HCT116 (cell line): Measurements from ENCODE around the gene MPEG1. TPM values are rescaled to one million over a fixed set of nuclear protein-coding genes. Genes with fewer than 3 reads are reported as not detected.

ENCODE experiments used
- ATAC-seq: fragments of 200-7000 bp; cut with Tn5 transposase; 2 replicates; pipeline ENCODE4 v1.9.1; 2020; ENCODE audit warnings: mild to moderate bottlenecking, moderate library complexity
- BruUV-seq: library from RNA; stranded (reverse); fragments of 400-500 nt; replicated peaks from 2 replicates; lab custom pipeline; 2021; lab: Mats Ljungman, UMichigan
- CTCF ChIA-PET: fragments of 300-600 bp; sonication (Branson Sonifier 250); formaldehyde crosslinking; loops from one replicate; lab custom pipeline; 2021; ENCODE audit warnings: antibody characterized with exemption; lab: Charles Lee
- POLR2A ChIA-PET: fragments of 300-600, 350-600 bp; sonication (Branson Sonifier 250); formaldehyde crosslinking; loops from one replicate; lab custom pipeline; 2021; ENCODE audit warnings: antibody characterized with exemption; lab: Charles Lee
- RAD21 ChIA-PET, 2 experiments: fragments of 300-600 bp; sonication (Branson Sonifier 250); formaldehyde crosslinking; loops; one replicate each; lab custom pipeline; 2023; ENCODE audit warnings: low total read pairs in 2 of 2; ENCODE audit not compliant: uncharacterized antibody in 2 of 2, unreplicated experiment in 2 of 2, low non-redundant PET in 1 of 2; lab: Charles Lee
- DNase-seq: peaks from one replicate; pipeline ENCODE4 v3.0.0-alpha.2; 2010; ENCODE audit warnings: low read depth, low spot score
- H2AFZ ChIP-seq: fragments of 200-600 bp; shearing (Covaris generic), sonication (generic); 2 replicates; pipeline ENCODE4 v1.6.1; 2017; ENCODE audit warnings: low read depth, mixed run types, mixed read lengths, antibody characterized with exemption, low read length; ENCODE audit not compliant: poor library complexity, severe bottlenecking
- H3K27ac ChIP-seq: 2 replicates; pipeline ENCODE4 v1.5.1; 2012; ENCODE audit warnings: low read depth, low read length
- H3K27me3 ChIP-seq: fragments of 200-600 bp; sonication (generic); 2 replicates; pipeline ENCODE4 v1.6.1; 2016; ENCODE audit warnings: mixed run types, low read length, mixed read lengths; ENCODE audit not compliant: insufficient read depth
- H3K36me3 ChIP-seq, 2 experiments: fragments of 200-500 bp in 1 of 2; fragments of 200-600 bp in 1 of 2; sonication (Bioruptor generic) in 1 of 2; sonication (generic) in 1 of 2; 2 replicates each; pipeline versions ENCODE4 v1.5.1 to v1.6.1; 2014 to 2016; ENCODE audit warnings: low read length in 2 of 2, inconsistent platforms in 1 of 2, mixed read lengths in 1 of 2, mixed run types in 1 of 2; ENCODE audit not compliant: insufficient read depth in 2 of 2, control insufficient read depth in 1 of 2
- H3K4me1 ChIP-seq, 2 experiments: fragments of 200-600 bp in 1 of 2; sonication (generic) in 1 of 2; 2 replicates each; pipeline versions ENCODE4 v1.5.1 to v1.6.1; 2012 to 2017; ENCODE audit warnings: low read length in 2 of 2, inconsistent platforms in 1 of 2, mild to moderate bottlenecking in 1 of 2, mixed read lengths in 1 of 2, mixed run types in 1 of 2, moderate library complexity in 1 of 2; ENCODE audit not compliant: insufficient read depth in 2 of 2, control insufficient read depth in 1 of 2
- H3K4me2 ChIP-seq: fragments of 200-600 bp; sonication (generic); 2 replicates; pipeline ENCODE4 v1.6.1; 2017; ENCODE audit warnings: mixed run types, low read length, mixed read lengths
- H3K4me3 ChIP-seq, 2 experiments: fragments of 200-600 bp in 1 of 2; sonication (generic) in 1 of 2; replicated peaks in 1 of 2; 2 replicates each; pipeline ENCODE4 v1.5.1; 2011 to 2016; ENCODE audit warnings: low read length in 2 of 2, control low read depth in 1 of 2, low read depth in 1 of 2, mild to moderate bottlenecking in 1 of 2, mixed read lengths in 1 of 2, mixed run types in 1 of 2
- H3K79me2 ChIP-seq: fragments of 200-600 bp; sonication (generic); 2 replicates; pipeline ENCODE4 v1.6.1; 2017; ENCODE audit warnings: mild to moderate bottlenecking, mixed run types, low read length, moderate library complexity, mixed read lengths; ENCODE audit not compliant: insufficient read depth
- H3K9ac ChIP-seq: fragments of 200-600 bp; sonication (generic); 2 replicates; pipeline ENCODE4 v1.6.1; 2016; ENCODE audit warnings: low read length, mixed read lengths
- H3K9me2 ChIP-seq: fragments of 200-600 bp; sonication (generic), shearing (Covaris generic); 2 replicates; pipeline ENCODE4 v1.6.1; 2017; ENCODE audit warnings: mixed run types, mild to moderate bottlenecking, moderate library complexity; ENCODE audit not compliant: insufficient read depth
- H3K9me3 ChIP-seq, 2 experiments: fragments of 200-500 bp in 1 of 2; fragments of 200-600 bp in 1 of 2; sonication (Bioruptor generic) in 1 of 2; sonication (generic) in 1 of 2; 2 replicates each; pipeline ENCODE4 v1.6.1; 2014 to 2017; ENCODE audit warnings: low read length in 2 of 2, mixed read lengths in 2 of 2, inconsistent platforms in 1 of 2, low read depth in 1 of 2, mild to moderate bottlenecking in 1 of 2, mixed run types in 1 of 2, moderate library complexity in 1 of 2; ENCODE audit not compliant: control insufficient read depth in 1 of 2, insufficient read depth in 1 of 2
- H4K20me1 ChIP-seq: fragments of 200-600 bp; sonication (generic), shearing (Covaris generic); 2 replicates; pipeline ENCODE4 v1.6.1; 2017; ENCODE audit warnings: mixed run types, mild to moderate bottlenecking, moderate library complexity; ENCODE audit not compliant: insufficient read depth
- CBX3 ChIP-seq: IDR thresholded peaks from 2 replicates; pipeline ENCODE4 v1.6.1; 2012; ENCODE audit warnings: low read depth
- CEBPB ChIP-seq: IDR thresholded peaks from 2 replicates; pipeline ENCODE4 v1.6.1; 2012; ENCODE audit warnings: low read depth
- CTCF ChIP-seq, 3 experiments: fragments of 200-600 bp in 1 of 3; sonication (generic) in 1 of 3; IDR thresholded peaks in 2 of 3; conservative IDR thresholded peaks in 1 of 3; 2 replicates each; pipeline ENCODE4 v1.5.1; 2012 to 2017; ENCODE audit warnings: low read depth in 2 of 3, low read length in 2 of 3, antibody characterized with exemption in 1 of 3, borderline replicate concordance in 1 of 3, control low read depth in 1 of 3, mild to moderate bottlenecking in 1 of 3, mixed read lengths in 1 of 3, mixed run types in 1 of 3, moderate library complexity in 1 of 3; ENCODE audit not compliant: insufficient read depth in 1 of 3
- EGR1 ChIP-seq: IDR thresholded peaks from 2 replicates; pipeline ENCODE4 v1.6.1; 2012; ENCODE audit warnings: low read depth
- EZH2 ChIP-seq: fragments of 200-600 bp; sonication (generic); IDR thresholded peaks from 2 replicates; pipeline ENCODE4 v1.6.1; 2017; ENCODE audit warnings: antibody characterized with exemption, mixed run types
- EZH2phosphoT487 ChIP-seq: fragments of 200-600 bp; IDR thresholded peaks from 2 replicates; pipeline ENCODE4 v1.6.1; 2018; ENCODE audit warnings: antibody characterized with exemption, borderline replicate concordance
- JUND ChIP-seq: IDR thresholded peaks from 2 replicates; pipeline ENCODE4 v1.6.1; 2012
- POLR2AphosphoS5 ChIP-seq: IDR thresholded peaks from 2 replicates; pipeline ENCODE4 v1.6.1; 2011; ENCODE audit warnings: mild to moderate bottlenecking, low read depth, low read length, moderate library complexity
- RAD21 ChIP-seq: IDR thresholded peaks from 2 replicates; pipeline ENCODE4 v1.6.1; 2012; ENCODE audit warnings: low read depth, mild to moderate bottlenecking
- REST ChIP-seq: IDR thresholded peaks from 2 replicates; pipeline ENCODE4 v1.6.1; 2012; ENCODE audit warnings: low read depth
- SIN3A ChIP-seq: IDR thresholded peaks from 2 replicates; pipeline ENCODE4 v1.6.1; 2012; ENCODE audit warnings: low read depth
- TCF7L2 ChIP-seq: IDR thresholded peaks from 2 replicates; pipeline ENCODE4 v1.7.0; 2011; ENCODE audit warnings: borderline replicate concordance, inconsistent platforms; ENCODE audit not compliant: insufficient read depth, insufficient read length; ENCODE audit errors: extremely low read depth
- YY1 ChIP-seq: IDR thresholded peaks from 2 replicates; pipeline ENCODE4 v1.6.1; 2011; ENCODE audit warnings: low read length, low read depth, moderate library complexity, mild to moderate bottlenecking; ENCODE audit not compliant: insufficient replicate concordance; ENCODE audit errors: extremely low read depth
- ZFX ChIP-seq: fragments of 450-650 bp; IDR thresholded peaks from 2 replicates; pipeline ENCODE4 v1.6.1; 2017
- ZNF274 ChIP-seq: fragments of 200-500 bp; sonication (Bioruptor generic); IDR thresholded peaks from 2 replicates; pipeline ENCODE4 v1.6.1; 2014; ENCODE audit warnings: mild to moderate bottlenecking, low read depth, low read length, inconsistent platforms
- intact Hi-C: fragments of 100-400 bp; cut with micrococcal nuclease; formaldehyde crosslinking; loops from 2 replicates; pipeline ENCODE4 v1.10.0; 2022
- total RNA-seq: library from RNA; stranded (reverse); gene quantifications from one replicate; pipeline ENCODE4 v1.2.1, GENCODE V29; 2021; ENCODE audit not compliant: unreplicated experiment

The MPEG1 gene
- total RNA-seq, 1 experiment from 2014 or later: 0.07 TPM

GRCh38 chr11:59249535-59249934, 36.8 kb upstream of the MPEG1 start:
- RAD21 ChIA-PET: no interaction called here
- no peak for ATAC-seq

GRCh38 chr11:59247531-59248227, 35.0 kb upstream of the MPEG1 start:
- Histone ChIP-seq H3K4me3 (no peak overlapping the region), H3K4me2 (no peak overlapping the region), H3K27me3 (no peaks in the 10 kb centered on the region), H3K9ac (no peak overlapping the region), H4K20me1 (no peaks in the 10 kb centered on the region), H3K4me1 (peaks cover 0 to 2% of the 10 kb centered on the region in 2 experiments; a peak in 1 of 4 replicates), H3K27ac (no peak overlapping the region), H3K36me3 (no peaks in the 10 kb centered on the region), H3K9me2 (no peaks in the 10 kb centered on the region), H3K79me2 (no peaks in the 10 kb centered on the region), H2AFZ (no peak overlapping the region), H3K9me3 (no peaks in the 10 kb centered on the region)
- ATAC-seq (no peak), DNase-seq (no peak)
- BruUV-seq: no TSS peak
- ChIA-PET RAD21 (no interaction called here), CTCF (no interaction called here), POLR2A (no interaction called here)
- intact Hi-C loops: no loop called here
- no peak for TF ChIP-seq REST
- no peak for TF ChIP-seq SIN3A
- TF ChIP-seq ZFX: no peak
- TF ChIP-seq EZH2phosphoT487: no peak
- TF ChIP-seq CEBPB: no peak
- no peak for TF ChIP-seq YY1
- no peak for TF ChIP-seq POLR2AphosphoS5
- TF ChIP-seq ZNF274: no peak
- TF ChIP-seq TCF7L2: no peak
- no peak for TF ChIP-seq EGR1
- no peak for TF ChIP-seq CBX3
- TF ChIP-seq CTCF (IDR thresholded peaks at IDR 0.05 in 2 of 3, conservative IDR thresholded peaks at IDR 0.05 in 1 of 3; ENCODE audit: borderline replicate concordance in 1 of 3, insufficient read depth in 1 of 3, low read depth in 2 of 3, low read length in 2 of 3): no peak
- TF ChIP-seq EZH2: no peak
- no peak for TF ChIP-seq RAD21

More at GRCh38 chr11:59249535-59249934, 36.8 kb upstream of the MPEG1 start:
- Histone ChIP-seq H3K79me2 (no peaks in the 10 kb centered on the region), H3K27ac (no peak overlapping the region), H3K4me1 (peaks cover 0 to 2% of the 10 kb centered on the region in 2 experiments; a peak in 1 of 4 replicates), H3K36me3 (no peaks in the 10 kb centered on the region), H3K4me2 (no peak overlapping the region), H3K9ac (no peak overlapping the region), H3K27me3 (no peaks in the 10 kb centered on the region), H3K9me2 (no peaks in the 10 kb centered on the region), H4K20me1 (no peaks in the 10 kb centered on the region), H3K4me3 (no peak overlapping the region), H3K9me3 (no peaks in the 10 kb centered on the region), H2AFZ (no peak overlapping the region)
- intact Hi-C loops: no loop called here
- no peak for DNase-seq
- BruUV-seq: no TSS peak
- ChIA-PET CTCF (no interaction called here), POLR2A (no interaction called here)
- TF ChIP-seq CEBPB: no peak
- no peak for TF ChIP-seq EZH2
- no peak for TF ChIP-seq JUND
